DND-41 (cell line): ENCODE results near the gene PPP1R17.

Experiments
- ATAC-seq: fragments of 200-7000 bp; cut with Tn5 transposase; 3 replicates; pipeline ENCODE4 v1.9.1; 2021; ENCODE audit warnings: low read depth; ENCODE audit not compliant: insufficient read depth
- DNase-seq: peaks from one replicate; pipeline ENCODE4 v3.0.0-alpha.2; 2020
- H2AFZ ChIP-seq: 2 replicates; pipeline ENCODE4 v1.6.0; 2012; ENCODE audit warnings: low read depth, low read length
- H3K27ac ChIP-seq: 2 replicates; pipeline ENCODE4 v1.5.1; 2012; ENCODE audit warnings: low read length, inconsistent platforms
- H3K27me3 ChIP-seq: fragments of 200-600 bp; sonication (generic); 2 replicates; pipeline ENCODE4 v1.6.0; 2012; ENCODE audit warnings: low read length, mild to moderate bottlenecking, inconsistent platforms; ENCODE audit not compliant: insufficient read depth, poor library complexity
- H3K36me3 ChIP-seq: 2 replicates; pipeline ENCODE4 v1.5.1; 2012; ENCODE audit warnings: low read length, inconsistent platforms; ENCODE audit not compliant: insufficient read depth
- H3K4me1 ChIP-seq: 2 replicates; pipeline ENCODE4 v1.5.1; 2012; ENCODE audit warnings: mild to moderate bottlenecking, low read length; ENCODE audit not compliant: insufficient read depth
- H3K4me2 ChIP-seq: 2 replicates; pipeline ENCODE4 v1.6.0; 2012; ENCODE audit warnings: mild to moderate bottlenecking, moderate library complexity, low read length, inconsistent platforms; ENCODE audit not compliant: insufficient read depth
- H3K4me3 ChIP-seq, 2 experiments: fragments of 200-600 bp in 1 of 2; shearing (Covaris generic) in 1 of 2; 2 replicates each; pipeline ENCODE4 v1.5.1; 2012 to 2016; ENCODE audit warnings: inconsistent platforms in 2 of 2, low read length in 2 of 2, mild to moderate bottlenecking in 2 of 2, low read depth in 1 of 2, moderate library complexity in 1 of 2
- H3K79me2 ChIP-seq: 2 replicates; pipeline ENCODE4 v1.6.0; 2012; ENCODE audit warnings: low read length, inconsistent platforms; ENCODE audit not compliant: insufficient read depth
- H3K9ac ChIP-seq: 2 replicates; pipeline ENCODE4 v1.6.0; 2012; ENCODE audit warnings: low read depth, mild to moderate bottlenecking, inconsistent platforms, low read length, moderate library complexity
- H3K9me3 ChIP-seq: 2 replicates; pipeline ENCODE4 v1.5.1; 2012; ENCODE audit warnings: low read length, moderate library complexity, mild to moderate bottlenecking, inconsistent platforms; ENCODE audit not compliant: insufficient read depth, severe bottlenecking
- H4K20me1 ChIP-seq: 2 replicates; pipeline ENCODE4 v1.6.0; 2012; ENCODE audit warnings: low read length; ENCODE audit not compliant: insufficient read depth
- CTCF ChIP-seq: IDR thresholded peaks from 2 replicates; pipeline ENCODE4 v1.5.1; 2012; ENCODE audit warnings: borderline replicate concordance, low read length, moderate library complexity, mild to moderate bottlenecking; ENCODE audit not compliant: poor library complexity, severe bottlenecking; ENCODE audit errors: extremely low read depth
- EZH2 ChIP-seq: IDR thresholded peaks from 3 replicates; pipeline ENCODE4 v1.6.1; 2012; ENCODE audit warnings: borderline replicate concordance, low read depth, mild to moderate bottlenecking, moderate library complexity, low read length, inconsistent platforms; ENCODE audit not compliant: severe bottlenecking

The PPP1R17 gene

GRCh38 chr7:31683445-31684225, 3.4 kb upstream of the PPP1R17 start:
- Histone ChIP-seq H3K79me2 (no peaks in the 10 kb centered on the region), H3K4me1 (no peaks in the 10 kb centered on the region), H3K27ac (no peak overlapping the region), H3K36me3 (no peaks in the 10 kb centered on the region), H3K4me2 (no peak overlapping the region), H2AFZ (no peak overlapping the region), H3K9me3 (no peaks in the 10 kb centered on the region), H3K4me3 (no peak overlapping the region), H3K27me3 (no peaks in the 10 kb centered on the region), H3K9ac (no peak overlapping the region), H4K20me1 (no peaks in the 10 kb centered on the region)
- no peak for DNase-seq
- no peak for ATAC-seq
- TF ChIP-seq CTCF, result no peak
- TF ChIP-seq EZH2, result no peak

GRCh38 chr7:31688372-31688771, 1.4 kb downstream of the PPP1R17 start:
- Histone ChIP-seq H3K4me2 (no peak overlapping the region), H3K27ac (no peak overlapping the region), H3K27me3 (peaks cover 2% of the 10 kb centered on the region)

GRCh38 chr7:31688996-31689395, 2.0 kb downstream of the PPP1R17 start:
- Histone ChIP-seq H3K36me3 (no peaks in the 10 kb centered on the region), H3K4me3 (no peak overlapping the region), H2AFZ (no peak overlapping the region), H3K4me2 (no peak overlapping the region), H4K20me1 (no peaks in the 10 kb centered on the region), H3K27ac (no peak overlapping the region), H3K27me3 (peaks cover 2% of the 10 kb centered on the region), H3K9me3 (no peaks in the 10 kb centered on the region), H3K4me1 (no peaks in the 10 kb centered on the region), H3K79me2 (no peaks in the 10 kb centered on the region), H3K9ac (no peak overlapping the region)
- no peak for DNase-seq
- ATAC-seq, result no peak
- TF ChIP-seq EZH2, result no peak
- TF ChIP-seq CTCF, result no peak

More at GRCh38 chr7:31688372-31688771, 1.4 kb downstream of the PPP1R17 start:
- Histone ChIP-seq H3K9ac (no peak overlapping the region), H3K79me2 (no peaks in the 10 kb centered on the region), H3K36me3 (no peaks in the 10 kb centered on the region), H3K9me3 (no peaks in the 10 kb centered on the region), H4K20me1 (no peaks in the 10 kb centered on the region), H3K4me1 (no peaks in the 10 kb centered on the region), H2AFZ (no peak overlapping the region), H3K4me3 (no peak overlapping the region)
- DNase-seq, result no peak
- ATAC-seq, result no peak
- no peak for TF ChIP-seq CTCF
- TF ChIP-seq EZH2, result no peak
